ENCODE measurements around the gene MELTF.
A peak's percentile ranks its signal among the peaks of the same experiment; 100 is the strongest.
"Not testable (repeated sequence)": the region's sequence is repeated elsewhere in the genome, so short reads cannot be mapped to it uniquely, and the experiment has no call there.

The MELTF gene

DNA sequence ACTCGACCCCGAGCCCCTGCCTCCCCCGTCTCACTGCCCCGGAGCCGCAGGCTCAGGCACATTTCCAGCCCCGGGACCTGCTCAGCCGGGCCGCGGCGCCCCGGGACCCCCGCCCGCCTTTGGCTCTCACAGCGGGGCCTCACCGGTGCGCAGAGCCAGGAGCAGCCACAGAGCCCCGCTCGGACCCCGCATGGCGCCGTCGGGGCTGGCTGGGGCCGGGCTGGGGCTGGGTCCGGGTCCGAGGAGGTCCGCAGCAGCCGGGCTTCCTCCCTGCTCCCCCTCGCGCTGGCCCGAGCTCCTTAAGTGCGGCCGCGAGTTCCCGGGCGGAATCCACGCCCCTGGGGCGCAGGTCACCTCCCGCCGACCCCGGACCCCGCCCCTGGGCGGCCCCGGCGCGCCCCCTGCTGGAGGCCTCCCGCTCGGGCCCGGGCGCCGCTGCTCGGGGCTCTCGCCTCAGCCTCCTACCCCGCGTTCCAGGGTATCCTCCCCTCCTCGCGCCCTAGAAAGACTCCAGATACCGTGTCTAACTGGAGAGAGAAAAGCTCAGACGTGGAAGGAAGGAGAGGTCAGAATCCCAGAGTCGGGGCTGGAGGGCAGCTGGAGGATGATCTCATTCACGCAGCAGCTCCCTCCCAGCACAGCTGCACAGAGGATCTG, at the start of gene MELTF:
Gene MELTF, minus strand, starts transcription at position 307 of the 657 bp plus-strand sequence. Its CDS starts 115 bp downstream, at position 192.
- peak; percentile 70 for DNase-seq

DNA sequence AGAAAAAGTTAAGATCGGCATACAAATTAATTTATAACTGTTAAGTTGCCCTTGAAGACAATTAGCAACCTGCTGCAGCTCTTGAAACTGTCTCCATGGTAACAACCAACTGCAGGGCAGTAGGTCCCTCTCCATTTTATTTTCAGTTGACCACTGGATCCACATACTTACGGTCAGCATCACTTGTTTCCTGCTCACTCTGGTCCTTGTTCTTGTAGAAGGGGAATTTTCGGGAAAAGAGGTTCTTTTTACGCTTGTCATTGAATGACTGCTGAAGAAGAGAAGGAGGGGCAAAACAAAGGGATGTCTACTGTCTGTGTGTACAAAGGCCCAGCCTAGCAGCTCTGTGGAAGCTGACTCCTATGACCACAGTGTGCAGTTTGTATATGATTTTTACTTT, 46.8 kb upstream of the MELTF start:
- no peak for DNase-seq

DNA sequence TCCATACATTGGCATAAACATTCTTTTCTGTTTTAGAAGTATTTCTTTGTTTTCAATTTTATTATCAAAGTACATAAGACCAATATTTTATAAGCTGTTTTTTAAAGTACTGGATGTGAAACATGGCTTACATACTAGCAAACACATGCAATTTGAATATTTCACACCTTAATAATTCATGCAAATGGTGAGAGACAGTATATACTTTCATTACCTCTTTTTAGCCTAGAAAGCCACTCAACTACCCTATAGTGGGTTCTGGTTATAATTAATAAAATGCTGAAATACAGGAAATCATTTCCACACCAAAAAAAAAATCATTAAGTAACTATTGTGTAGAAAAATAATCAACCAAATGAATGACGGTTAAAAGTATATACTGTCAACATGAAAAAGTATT, 38.5 kb upstream of the MELTF start:
- DNase-seq: no peak

DNA sequence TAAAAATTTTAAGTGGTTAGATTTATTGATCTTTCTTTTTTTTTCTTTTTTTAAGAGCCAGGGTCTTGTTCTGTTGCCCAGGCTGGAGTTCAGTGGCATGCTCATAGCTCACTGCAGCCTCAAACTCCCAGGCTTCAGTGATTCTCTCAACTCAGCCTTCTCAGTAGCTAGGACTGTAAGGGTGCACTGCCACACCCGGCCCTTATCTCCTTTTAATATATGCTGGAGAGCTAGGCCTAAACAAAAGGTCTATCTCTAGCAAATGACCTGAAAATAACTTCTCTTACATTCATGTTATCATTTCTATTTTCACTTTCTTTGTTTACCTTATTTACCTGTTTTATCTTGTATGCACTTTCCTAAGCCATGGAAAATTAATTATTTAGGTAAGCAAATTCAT, 35.2 kb upstream of the MELTF start:
- no peak for DNase-seq

DNA sequence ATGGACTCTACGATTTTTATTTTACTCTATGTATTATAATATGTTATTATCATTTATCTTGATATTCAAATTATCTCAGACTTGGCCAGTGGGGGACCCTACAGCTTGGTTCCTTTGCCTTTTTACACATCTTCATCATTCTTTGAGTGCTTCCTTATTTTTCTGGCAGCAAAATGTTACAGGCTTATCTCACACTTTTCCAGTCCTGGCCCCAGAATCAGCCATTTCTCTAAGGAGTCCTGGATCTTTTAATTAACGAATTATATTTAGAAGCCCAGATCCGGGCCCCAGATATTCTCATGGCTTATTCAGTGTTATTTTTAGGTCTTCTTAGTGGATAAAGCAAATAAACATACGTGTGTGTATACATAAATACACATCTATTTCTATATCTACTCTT, 32.8 kb upstream of the MELTF start:
- DNase-seq: no peak

DNA sequence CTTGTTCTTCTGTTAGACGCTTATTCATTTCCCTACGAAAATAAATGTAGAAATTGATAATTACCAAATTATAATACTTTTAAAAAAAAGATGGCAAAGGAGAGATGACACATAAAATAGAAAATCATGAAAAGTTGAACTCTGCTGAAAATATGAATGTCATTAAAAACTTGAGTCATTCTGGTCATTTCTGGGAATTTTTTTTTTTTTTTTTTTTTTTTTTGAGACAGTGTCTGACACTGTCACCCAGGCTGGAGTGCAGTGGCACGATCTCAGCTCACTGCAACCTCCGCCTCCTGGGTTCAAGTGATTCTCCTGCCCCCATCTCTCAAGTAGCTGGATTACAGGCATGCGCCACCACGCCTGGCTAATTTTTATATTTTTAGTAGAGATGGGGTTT, 22.0 kb upstream of the MELTF start:
- DNase-seq: not testable (repeated sequence)

DNA sequence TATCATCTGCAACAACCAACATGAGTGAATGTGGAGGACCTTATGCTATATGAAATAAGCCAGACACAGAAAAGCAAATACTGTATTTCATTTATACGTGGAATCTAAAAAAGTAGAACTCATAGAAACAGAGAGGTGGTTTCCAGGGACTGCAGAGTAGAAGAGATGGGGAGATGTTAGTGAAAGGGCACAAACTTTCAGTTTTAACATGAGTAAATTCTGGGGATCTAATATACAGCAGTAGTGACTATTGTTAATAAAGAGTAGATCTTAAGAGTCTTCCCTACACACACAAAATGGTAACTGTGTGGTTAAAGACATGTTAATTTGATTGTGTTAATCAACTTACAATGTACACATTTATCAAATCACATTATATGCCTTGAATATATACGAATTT, 20.9 kb upstream of the MELTF start:
- DNase-seq: no peak

DNA sequence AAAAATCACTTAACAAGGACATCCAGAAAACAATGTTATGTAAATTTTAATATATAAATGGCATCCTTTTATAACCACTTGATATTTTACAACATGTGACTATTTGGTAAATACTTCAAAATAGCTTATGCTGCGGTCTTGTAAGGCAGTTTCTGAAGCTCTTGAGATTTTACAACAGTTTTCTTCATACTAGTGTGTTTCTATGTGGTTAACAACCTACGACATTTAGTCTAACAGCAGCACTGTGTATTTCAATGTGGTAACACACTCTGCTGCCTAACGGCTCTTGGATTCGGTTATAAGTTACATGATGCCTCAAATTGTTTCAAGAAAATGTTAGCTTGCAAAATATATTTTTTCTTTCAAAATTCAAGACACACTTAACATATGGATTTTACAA, 12.9 kb upstream of the MELTF start:
- DNase-seq: no peak

DNA sequence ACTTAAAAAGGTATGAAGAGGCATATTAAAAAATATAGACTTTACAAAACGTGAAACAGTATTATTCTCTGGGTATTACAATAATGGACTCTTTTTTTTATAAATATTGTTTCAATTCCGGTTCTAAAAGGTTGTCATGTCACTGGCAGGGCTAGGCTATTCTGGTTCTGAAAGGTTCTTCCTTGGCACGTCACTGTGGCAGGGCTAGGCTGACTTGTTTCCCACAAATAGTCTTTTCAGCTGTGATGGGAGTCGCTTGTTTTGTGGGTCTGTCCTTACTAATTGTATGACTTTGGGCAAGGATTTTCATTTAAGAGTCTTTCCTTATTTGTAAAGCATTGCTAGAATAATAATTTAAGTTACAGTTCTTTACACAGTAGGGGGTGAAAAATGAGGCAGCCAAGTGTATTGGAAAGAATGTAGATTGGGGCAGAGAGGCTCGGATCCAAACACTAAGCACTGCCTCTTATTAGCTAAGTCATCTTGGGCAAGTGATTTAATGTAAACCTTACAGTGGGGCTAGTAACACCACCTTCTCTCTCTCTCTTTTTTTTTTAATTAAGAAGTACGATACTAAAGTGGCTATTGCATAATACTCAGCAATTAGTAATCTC, 12.4 kb upstream of the MELTF start:
- DNase-seq: no peak

DNA sequence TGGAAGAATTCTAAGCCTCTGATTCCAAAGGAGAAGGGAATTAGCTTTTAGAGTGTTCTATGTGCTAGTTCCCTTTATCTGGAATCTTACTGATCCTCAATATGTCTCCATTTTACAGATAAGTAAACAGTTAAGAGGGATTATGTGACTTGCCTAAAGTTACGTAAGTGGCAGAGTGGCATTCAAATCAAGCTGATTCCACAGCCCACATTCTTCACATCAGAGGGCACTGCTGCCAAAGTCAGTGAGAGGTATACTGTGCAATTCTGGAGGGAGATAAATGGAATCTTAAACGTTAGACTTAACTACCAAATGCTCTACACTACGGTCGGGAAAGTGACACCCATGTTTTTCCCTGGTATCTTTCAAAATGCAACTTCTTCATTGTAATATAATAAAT, 11.0 kb upstream of the MELTF start:
- no peak for DNase-seq

DNA sequence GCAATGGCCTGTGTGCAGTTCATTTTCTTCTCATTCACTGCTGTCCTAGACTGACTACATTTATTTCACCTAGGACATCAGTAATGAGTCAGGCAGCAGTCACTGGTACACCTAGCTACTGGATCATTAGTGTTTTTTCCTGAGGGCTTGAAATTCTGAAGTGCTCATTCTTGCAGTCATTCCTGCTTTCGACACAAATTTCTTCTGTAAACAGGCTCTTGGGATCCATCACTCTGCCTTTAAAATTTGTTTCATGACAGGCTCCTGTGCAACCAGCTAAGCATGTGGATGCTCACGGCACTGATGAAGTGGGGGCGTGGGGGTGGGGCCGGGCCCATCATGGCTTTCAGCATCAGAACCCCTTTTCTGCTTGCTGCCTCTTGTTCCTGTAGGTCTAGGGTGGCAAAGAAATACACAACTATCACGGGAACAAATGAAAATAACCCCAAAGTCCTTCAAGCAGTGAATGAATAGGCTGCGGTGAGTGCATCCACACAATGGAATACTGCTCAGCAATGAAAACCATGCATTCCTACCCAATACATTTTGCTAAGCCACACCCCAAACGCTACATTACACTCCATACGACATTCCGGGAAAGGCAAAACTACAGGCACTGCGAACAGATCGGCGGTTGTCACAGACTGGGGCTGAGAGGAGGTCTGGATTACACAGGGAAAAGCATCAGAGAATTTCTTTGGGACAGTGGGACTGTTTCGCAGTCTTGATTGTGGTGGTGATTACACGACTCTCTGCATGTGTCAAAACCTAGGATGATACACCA, 9.3 kb upstream of the MELTF start:
- DNase-seq: no peak

DNA sequence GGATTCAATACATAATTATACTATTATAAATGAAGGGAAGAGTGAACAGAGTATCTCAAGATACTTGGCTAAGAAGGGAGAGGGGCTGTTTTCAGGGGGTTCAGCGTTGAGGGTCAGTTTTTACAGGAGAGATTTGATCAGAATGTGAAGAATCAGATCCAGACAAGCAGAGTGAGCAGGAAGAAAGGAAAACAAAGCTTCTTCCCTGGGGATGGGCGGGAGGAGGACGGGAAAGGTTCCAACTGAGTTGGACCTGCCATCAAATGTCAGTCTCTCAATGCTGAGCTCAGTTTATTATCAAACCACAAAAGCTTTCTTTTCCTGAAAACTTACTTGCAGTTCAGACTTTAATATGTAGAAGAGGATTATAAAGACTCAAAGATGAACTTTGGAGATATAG, 6.0 kb upstream of the MELTF start:
- no peak for DNase-seq

DNA sequence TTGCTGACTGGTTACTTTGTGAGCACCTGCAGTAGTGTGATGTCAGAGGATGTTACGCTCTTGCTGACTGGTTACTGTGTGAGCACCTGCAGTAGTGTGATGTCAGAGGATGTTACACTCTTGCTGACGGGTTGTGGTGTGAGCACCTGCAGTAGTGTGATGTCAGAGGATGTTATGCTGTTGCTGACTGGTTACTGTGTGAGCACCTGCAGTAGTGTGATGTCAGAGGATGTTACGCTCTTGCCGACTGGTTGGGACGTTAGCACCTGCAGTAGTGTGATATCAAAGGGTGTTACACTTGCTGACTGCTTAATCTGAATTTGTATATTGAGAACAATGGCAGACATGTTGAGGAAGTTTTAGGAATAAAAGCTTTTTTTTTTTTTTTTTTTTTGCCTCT, 5.2 kb upstream of the MELTF start:
- not testable (repeated sequence) for DNase-seq

DNA sequence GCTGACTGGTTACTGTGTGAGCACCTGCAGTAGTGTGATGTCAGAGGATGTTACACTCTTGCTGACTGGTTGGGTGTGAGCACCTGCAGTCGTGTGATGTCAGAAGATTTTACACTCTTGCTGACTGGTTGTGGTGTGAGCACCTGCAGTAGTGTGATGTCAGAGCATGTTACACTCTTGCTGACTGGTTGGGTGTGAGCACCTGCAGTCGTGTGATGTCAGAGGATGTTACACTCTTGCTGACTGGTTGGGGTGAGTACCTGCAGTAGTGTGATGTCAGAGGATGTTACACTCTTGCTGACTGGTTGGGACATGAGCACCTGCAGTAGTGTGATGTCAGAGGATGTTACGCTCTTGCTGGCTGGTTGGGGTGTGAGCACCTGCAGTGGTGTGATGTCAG, 4.1 kb upstream of the MELTF start:
- not testable (repeated sequence) for DNase-seq

DNA sequence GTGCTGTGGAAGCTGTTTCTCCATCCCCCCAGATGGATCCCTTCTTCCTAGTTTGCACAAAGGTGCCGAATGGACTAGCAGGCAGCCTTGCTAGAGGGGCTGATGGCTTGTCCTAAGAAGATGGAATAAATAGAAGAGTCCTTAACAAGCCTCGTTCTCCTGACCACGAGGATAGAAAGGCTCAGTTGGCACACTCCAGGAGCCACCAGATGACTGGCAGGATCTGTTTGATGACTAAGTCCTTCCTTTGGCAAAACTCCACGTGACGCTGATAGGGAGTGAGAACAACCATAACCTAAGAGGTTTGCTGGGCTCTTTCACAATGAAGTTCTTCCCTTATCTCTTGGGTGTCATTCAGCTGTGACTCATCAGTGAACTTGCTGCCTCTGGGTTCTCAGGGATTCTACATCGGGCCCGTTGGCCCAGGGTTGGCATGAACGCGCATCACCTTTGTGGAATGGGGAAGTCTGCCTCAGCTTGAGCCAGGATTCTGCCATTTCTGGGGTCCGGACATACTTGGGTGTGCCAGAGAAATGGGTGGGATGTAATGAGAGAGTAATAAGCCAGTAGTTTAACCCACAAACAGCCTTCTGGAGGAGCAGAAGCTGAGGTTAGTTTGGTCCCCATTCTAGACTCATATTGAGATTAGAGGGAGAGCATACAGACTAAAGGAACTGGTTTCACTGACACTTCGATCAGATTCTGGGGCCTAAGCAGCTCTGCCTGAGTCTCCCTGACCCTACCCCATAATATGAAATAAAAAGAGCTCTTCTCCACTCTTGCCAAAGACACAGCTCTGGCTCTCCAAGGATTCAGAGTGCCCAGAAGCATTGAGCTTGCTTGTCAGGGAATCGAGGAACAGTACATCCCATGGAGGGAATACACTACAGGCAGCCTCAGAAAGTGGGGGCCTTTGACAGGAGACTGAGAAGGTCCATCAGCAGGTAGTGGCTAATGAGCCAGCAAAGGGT, 2.0 kb upstream of the MELTF start:
- DNase-seq: no peak

DNA sequence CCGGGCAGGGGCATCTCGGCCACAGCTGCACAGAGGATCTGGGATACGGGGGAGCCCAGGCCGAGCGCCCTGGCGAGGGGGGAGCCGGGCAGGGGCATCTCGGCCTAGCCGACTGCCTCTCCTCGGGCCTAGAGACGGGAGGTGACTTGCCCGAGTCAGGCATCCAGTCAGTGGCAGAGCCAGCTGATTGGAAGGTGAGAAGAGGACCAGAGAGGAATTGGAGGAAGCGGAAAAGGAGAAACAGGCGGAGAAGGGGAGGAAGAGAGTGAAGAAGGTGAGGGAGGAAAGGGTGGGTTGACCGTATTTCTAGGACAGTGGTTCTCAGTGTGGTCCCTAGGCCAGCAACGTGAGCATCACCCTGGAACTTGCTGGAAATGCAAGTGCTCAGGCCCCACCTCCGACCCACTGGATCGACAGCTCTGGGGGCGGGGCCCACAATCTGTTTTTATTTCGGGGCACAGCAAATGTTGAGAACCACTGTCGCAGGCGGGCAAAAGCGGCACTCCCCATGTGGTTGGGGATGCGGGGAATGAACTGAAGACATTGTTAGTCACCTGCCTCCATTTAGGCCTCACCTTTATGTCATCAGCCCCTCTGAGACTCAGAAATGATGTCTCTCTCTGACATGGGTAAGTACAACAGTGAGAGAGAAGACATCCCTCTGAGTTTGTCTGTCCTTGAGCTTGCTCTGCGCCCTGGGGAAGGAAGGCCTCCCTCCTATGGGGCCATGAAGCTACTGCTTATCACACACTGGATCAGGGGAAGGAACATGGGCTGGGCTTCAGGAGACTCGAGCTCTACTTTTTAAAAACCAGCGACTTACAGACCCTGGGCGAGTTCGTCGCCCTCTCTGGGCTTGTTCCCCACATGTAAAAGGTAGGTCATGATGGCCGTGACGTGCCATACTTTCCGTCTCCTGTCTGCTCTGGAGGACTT, 1.0 kb upstream of the MELTF start:
- DNase-seq: no peak

DNA sequence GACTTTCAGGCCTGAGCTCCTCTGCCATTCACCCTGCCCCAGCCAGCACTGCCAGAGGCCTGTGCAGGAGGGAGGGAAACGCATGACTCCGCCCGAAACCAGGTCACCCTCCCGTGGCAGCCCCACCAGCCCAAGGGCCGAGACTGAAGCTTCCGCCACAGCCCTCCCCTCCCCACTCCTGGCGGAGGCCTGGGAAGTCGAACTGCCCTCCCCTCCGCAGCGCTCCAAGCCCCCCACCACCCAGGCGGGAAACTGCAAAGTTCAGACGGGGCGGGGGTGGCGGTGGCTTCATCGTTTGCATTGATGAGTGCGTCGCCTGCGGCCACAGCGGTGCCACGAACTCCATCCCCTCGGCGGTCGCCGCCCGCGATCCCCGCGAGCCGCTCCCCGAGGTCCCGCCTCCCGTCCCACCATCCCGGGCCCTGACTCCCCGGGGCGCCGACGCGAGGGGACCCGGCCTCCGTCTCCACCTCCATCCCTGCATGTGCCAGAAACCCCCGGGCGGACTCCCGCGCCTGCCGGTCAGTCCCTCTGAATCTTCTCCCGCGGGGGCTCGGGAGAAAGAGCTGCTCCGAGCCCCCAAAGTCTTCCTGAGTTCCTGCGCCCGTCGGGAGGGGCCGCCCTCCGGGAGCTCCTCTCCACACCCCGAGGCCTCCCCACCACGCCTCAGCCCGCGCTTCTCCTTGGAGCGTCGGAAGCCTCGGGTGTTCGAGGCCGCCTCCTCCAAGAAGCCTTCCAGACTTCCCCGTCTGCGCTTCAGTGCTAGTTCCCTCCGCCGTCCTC, 698 bp downstream of the MELTF start:
- no peak for DNase-seq

DNA sequence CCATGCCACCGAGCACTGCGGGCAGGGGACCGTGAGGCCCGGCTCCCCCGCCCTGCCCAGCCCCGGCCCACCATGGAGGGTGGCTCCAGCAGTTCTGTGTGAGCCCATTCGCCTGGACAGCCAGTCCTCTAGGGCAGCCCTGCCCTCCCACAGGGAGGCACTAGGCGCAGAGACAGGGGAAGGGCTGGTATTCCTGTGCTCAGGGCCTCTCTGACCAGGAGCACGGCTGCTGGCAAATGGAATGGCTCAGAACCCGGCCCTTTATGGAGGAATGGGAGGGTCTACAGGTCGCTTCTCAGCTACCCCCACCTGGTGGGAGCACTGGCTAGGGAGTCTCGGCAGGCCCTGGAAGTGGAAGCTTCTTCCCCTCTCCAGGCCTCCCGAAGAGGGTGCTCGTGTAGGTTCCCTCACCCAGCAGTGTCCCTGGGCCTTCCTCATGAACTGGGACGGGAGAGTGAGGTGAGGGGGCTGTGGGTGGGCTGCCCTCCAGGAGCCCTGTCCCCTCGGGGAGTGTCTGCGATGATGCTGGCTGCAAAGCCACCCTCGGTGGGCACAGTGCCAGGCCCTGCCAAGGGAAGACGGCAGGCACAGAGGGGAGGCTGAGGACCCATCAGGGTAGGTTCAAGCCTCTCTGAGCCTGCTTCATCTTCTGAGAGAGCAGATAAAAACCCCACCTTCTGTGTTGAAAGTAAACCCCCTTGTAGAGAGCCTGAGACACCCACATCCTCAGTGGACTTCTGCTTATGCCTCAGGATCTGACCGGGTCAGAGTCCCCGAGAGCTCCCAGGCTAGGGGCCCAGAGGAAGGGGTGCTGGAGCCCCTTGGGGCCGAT, 1.5 kb downstream of the MELTF start:
- DNase-seq: no peak

DNA sequence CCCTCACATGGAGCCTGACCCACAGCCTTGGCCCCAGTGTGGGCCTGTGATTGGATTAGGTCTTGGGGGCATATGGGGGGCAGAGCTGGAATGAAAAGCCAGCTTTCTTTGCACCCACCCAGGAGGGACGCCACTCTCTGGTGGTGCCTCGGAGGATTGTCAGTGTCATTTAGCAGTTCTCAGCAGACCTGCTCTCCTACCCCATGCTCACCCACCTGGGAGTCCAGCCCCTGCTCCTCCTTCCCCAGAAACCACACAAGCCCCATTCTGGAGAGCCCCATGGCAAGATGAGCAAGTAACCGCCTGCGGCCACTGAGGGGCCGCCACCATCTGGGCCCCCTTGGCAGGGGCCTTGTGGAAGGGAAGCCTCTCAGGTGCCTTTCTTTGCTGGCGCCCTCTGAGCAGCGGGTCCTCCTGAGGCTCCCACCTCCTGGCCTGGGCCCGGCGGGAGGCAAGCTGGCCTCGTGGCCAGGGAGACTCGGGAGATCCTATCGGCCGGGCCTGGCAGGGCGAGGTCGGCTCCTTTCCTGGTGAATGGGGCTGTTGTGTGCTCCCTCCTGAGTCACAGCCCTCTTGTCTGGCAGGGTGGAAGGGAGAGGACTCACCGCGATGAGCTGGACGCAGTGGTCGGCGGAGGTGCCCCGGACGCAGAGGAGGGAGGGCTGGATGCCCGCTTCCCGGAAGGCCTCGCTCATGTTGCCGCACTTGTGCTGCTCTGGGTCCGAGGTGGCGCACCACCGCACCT, 2.3 kb downstream of the MELTF start:
- no peak for DNase-seq

All from stimulated activated CD4-positive, alpha-beta T cell treated with anti-CD3 and anti-CD28 coated beads, Interleukin-12 subunit alpha, Interleukin-12 subunit beta, amount 100 ng/mL, for 4 hours (primary cell).